NCI-H2107 treated with DMSO at 0.1 percent for 48 hours (cell line): ENCODE results near the gene FXYD7.
"Not testable (repeated sequence)": the region's sequence is repeated elsewhere in the genome, so short reads cannot be mapped to it uniquely, and the experiment has no call there.

Experiments
- DNase-seq: peaks from one replicate; lab custom pipeline; 2025; ENCODE audit not compliant: unreplicated experiment; lab: John Stamatoyannopoulos, UW

FXYD7 gene

GRCh38 chr19:35125749-35126623, 17.1 kb upstream of the FXYD7 start:
- no peak for DNase-seq

DNA sequence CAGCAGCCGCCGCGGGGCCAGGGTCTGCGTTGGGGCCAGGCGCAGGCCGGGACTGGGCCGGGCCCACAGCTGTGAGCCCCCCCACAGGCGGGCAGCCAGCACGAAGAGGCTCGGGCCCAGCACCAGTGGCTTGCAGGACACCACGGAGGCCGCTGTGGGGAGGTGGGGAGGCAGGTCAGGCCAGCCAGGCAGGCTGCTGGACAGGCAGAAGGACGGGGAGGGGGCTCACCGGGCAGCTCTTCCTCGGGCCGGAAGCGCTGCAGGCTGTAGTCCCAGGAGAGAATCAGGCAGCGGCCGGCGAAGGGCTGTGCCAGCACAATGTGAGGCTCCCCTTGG, 16.5 kb upstream of the FXYD7 start:
- no peak for DNase-seq

- DNase-seq, result no peak
Measured at GRCh38 chr19:35127871-35128270, 15.2 kb upstream of the FXYD7 start.

GRCh38 chr19:35128398-35129057, 14.5 kb upstream of the FXYD7 start:
- no peak for DNase-seq

DNA sequence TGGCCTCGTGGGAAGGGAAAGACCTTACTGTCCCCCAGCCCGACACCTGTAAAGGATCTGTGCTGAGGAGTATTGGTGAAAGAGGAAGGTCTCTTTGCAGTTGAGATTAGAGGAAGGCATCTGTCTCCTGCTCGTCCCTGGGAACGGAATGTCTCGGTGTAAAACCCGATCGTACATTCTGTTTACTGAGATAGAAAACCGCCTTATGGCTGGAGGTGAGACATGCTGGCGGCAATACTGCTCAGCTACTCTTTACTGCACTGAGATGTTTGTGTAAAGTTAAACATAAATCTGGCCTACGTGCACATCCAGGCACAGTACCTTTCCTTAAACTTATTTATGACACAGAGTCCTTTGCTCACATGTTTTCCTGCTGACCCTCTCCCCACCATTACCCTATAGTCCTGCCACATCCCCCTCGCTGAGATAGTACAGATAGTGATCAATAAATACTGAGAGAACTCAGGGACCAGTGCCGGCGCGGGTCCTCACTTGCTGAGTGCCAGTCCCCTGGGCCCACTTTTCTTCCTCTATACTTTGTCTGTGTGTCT, 13.3 kb upstream of the FXYD7 start:
- DNase-seq, result not testable (repeated sequence)

GRCh38 chr19:35130761-35131720, 12.0 kb upstream of the FXYD7 start:
- DNase-seq, result no peak

- DNase-seq, result no peak
Measured at GRCh38 chr19:35132254-35132653, 10.8 kb upstream of the FXYD7 start.

DNA sequence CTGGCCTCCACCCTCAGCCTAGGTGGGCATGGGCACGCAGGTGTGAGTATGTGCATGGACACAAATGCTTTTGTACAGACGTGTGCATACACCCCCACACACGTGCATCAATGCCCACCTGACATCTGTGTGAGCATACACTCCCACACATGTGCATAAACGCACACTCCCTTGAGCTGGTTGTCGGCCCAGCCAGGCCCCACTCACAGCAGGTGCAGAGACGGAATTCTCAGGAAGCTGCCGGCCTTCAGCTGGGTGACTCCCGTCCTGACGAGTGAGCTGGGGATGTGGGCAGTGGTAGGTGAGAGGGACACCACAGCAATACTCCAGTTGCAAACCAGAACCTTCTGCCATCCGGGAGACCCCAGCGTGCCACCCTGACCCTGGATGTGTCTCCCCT, 9.2 kb upstream of the FXYD7 start:
- DNase-seq, result no peak

DNA sequence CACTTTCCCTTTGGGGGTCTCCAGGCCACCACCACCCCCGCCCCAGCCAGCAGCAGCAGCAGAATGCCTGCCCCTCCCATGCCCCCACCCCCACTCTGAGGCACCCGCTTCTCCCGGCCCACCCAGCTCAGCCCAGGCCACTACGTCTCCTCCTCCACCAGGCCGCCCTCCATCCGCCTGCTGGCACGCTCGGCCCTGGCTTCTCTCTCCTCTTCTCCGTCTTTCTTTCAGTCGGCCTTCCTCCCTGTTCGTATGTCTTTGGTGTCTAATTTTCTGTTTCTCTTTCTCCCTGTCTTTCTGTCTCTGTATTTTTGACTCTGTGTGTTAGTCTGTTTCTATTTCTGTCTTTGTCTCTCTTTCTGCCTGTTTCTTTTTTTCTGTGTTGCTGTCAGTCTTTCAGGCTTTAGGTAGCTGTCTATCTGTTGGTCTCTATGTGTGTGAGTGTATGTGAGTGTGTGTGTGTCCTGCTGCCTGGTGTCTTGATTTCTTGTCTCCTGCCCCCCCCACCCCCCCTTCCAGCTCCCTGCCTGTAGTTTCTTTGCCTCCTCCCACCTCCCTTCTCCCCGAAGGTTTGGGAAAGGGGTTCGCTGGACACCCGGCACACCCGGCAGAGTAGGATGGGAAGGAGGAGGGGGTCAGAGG, 8.3 kb upstream of the FXYD7 start, which contains the start of gene LGI4:
Gene LGI4, minus strand, starts transcription at position 459 of the 642 bp plus-strand sequence. Its CDS starts 379 bp downstream, at position 80.
- DNase-seq, result no peak

GRCh38 chr19:35135389-35135909, 7.6 kb upstream of the FXYD7 start:
- DNase-seq, result peak; percentile 7

GRCh38 chr19:35136231-35136630, 6.8 kb upstream of the FXYD7 start:
- no peak for DNase-seq

DNA sequence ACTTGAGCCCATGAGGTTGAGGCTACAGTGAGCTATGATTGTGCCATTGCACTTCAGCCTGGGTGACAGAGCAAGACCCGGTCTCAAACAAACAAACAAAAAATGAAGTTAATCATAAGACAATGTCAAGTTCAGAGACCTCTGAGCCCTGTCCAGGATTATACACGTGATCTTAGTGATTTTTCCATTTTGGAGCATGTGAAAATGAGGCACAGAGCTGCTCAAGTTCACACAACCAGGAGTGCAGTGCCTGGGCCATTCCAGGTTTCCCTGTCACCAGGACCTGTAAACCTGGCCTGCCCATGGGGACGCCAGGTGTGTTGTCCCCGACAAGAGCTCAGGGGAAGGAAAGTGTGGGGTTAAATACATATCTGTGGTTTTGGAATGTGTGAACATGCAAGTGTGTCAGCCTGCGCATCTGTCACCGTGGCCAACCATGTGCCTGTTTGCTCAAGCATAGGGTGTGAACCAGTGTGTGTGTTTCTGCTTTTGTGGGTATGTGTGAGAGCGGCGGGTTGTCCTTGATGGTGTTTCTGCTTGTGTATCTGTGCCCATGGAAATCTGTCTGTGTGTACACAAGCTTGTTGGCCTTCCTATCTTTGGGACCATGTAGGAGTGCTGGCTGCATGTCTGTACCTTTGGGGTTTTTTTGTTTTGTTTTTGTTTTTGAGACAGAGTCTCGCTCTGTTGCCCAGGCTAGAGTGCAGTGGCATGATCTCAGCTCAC, 5.9 kb upstream of the FXYD7 start:
- no peak for DNase-seq

GRCh38 chr19:35138305-35138892, 4.7 kb upstream of the FXYD7 start, which contains the start of gene FXYD1:
Gene FXYD1, plus strand, starts transcription at chr19:35138824. Its CDS starts 1,256 bp downstream, at chr19:35140080.
- no peak for DNase-seq

- no peak for DNase-seq
Measured at GRCh38 chr19:35140207-35140961, 2.7 kb upstream of the FXYD7 start.

DNA sequence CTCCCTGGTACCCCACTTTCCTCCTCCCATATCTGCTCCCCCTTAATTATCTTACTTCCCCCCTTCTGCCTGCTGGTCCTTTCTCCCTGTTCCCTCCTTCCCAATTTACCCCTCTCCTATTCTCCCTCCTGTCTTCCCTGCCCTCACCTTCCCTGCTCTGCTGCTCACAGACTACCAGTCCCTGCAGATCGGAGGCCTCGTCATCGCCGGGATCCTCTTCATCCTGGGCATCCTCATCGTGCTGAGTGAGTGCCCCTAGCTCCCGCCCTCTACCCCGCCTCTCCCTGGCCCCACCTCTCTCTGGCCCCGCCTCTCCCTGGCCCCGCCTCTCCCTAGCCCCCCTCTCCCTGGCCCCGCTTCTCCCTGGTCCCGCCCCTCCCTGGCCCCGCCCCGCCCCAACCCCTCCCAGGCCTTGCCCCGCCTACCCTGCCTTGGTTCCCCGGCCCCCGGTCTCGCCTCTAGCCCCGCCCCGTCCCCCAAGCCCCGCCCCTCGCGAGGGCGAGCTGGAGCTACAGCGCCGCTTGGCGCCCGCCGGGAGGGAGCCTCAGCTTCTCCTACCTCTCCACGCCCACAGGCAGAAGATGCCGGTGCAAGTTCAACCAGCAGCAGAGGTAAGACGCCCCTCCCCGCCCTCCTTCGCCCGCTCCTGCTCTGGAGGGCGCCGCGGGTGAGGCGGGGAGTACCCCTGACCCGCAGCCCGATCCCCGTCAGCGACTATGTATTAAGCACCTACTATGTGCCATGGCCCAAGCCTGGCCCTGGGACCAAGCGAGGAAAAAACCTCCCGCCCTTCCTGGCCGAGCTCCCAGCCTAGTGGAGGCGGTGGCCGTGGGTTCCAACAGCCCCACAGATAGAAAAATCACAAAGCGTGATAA, 1.9 kb upstream of the FXYD7 start:
- DNase-seq, result no peak

DNA sequence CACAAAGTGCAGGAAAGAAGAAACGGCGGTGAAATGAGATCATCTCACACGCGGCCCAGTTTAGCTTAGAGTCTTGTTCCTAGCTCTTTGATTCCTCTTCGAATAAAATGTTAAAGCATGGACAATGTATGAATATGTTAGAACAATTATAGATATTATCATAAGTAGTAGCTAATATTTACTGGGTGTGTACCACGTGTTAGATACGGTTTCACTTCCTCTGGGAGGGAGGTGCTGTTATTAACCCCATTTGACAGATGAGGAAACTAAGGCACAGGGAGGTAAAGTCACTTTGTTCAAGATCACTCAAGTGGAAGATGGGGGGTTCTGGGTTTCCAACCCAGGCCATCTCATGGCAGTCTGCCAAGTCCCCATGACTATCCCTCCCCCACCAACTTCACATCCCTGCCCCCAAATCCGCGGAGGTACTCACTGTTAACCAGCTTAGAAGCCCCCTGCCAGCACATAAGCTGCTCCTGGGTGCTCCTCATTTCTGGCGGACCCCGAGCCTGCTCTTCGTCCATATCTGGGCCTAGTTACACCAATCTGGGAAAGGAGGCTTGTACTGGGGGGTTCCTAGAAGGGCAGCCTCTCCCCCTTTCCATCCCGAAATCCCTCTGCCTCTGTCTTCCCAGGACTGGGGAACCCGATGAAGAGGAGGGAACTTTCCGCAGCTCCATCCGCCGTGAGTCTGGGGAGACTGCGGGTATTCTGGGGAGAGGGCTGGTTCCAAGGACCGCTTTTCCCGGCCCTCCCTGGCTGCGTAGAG, 1.0 kb upstream of the FXYD7 start:
- no peak for DNase-seq
